Stimulated activated naive B cell treated with anti-CD40 and anti-IgM and Interleukin-4, amounts not matched to agents 10 μg/mL and 1 μg/mL and 100 μg/mL, for 72 hours (primary cell): ENCODE results near the gene KLRF1.
"Not testable (repeated sequence)": the region's sequence is repeated elsewhere in the genome, so short reads cannot be mapped to it uniquely, and the experiment has no call there.

Experiments used
- ATAC-seq, 2 donors: fragments of 150-1000 bp; cut with Tn5 transposase; replicated peaks; 2 replicates each; pipeline ENCODE4 v1.10.0; 2021; ENCODE audit warnings: moderate library complexity in 1 of 2
- DNase-seq: peaks from one replicate; pipeline ENCODE4 v3.0.0; 2021
- H3K27ac Mint-ChIP-seq: one replicate; pipeline ENCODE4 v1.8.0; 2022; ENCODE audit warnings: mild to moderate bottlenecking, mixed read lengths
- H3K27me3 Mint-ChIP-seq, 2 donors: one replicate each; pipeline ENCODE4 v1.8.0; 2022; ENCODE audit warnings: mixed read lengths in 2 of 2
- H3K36me3 Mint-ChIP-seq, 2 donors: one replicate each; pipeline ENCODE4 v1.8.0; 2022; ENCODE audit warnings: mixed read lengths in 2 of 2, mild to moderate bottlenecking in 1 of 2
- H3K4me1 Mint-ChIP-seq, 2 donors: one replicate each; pipeline ENCODE4 v1.8.0; 2022; ENCODE audit warnings: mixed read lengths in 2 of 2, mild to moderate bottlenecking in 1 of 2
- H3K4me3 Mint-ChIP-seq, 2 donors: one replicate each; pipeline ENCODE4 v1.8.0; 2022; ENCODE audit warnings: mild to moderate bottlenecking in 2 of 2, mixed read lengths in 2 of 2, moderate library complexity in 1 of 2
- H3K9me3 Mint-ChIP-seq, 2 donors: one replicate each; pipeline ENCODE4 v1.8.0; 2022; ENCODE audit warnings: mixed read lengths in 2 of 2, mild to moderate bottlenecking in 1 of 2

Gene KLRF1

GRCh38 chr12:9869307-9870161 is 42.3 kb downstream of the KLRF1 start, which contains the start of gene CLEC2B:
Gene CLEC2B (minus strand): TSS chr12:9869354.
- Mint-ChIP-seq H3K9me3 (no peaks in the 10 kb centered on the region), H3K4me3 (peak within 1 kb of the TSS; percentile 94), H3K27me3 (no peaks in the 10 kb centered on the region), H3K4me1 (peaks cover 20 to 51% of the 10 kb centered on the region in 2 donors), H3K36me3 (peaks cover 0 to 4% of the 10 kb centered on the region in 2 donors), H3K27ac (peak within 1 kb of the TSS; percentile 99)
- ATAC-seq = peak; percentile 61 to 67
- no peak for DNase-seq

- H3K27ac Mint-ChIP-seq = peak overlapping the region; percentile 99
- H3K27me3 Mint-ChIP-seq = no peaks in the 10 kb centered on the region
- H3K9me3 Mint-ChIP-seq = peaks cover 0 to 1% of the 10 kb centered on the region in 2 donors
- H3K4me1 Mint-ChIP-seq = peaks cover 18 to 42% of the 10 kb centered on the region in 2 donors
- no peak for ATAC-seq
- peak overlapping the region; percentile 94 for H3K4me3 Mint-ChIP-seq
- H3K36me3 Mint-ChIP-seq = peaks cover 0 to 4% of the 10 kb centered on the region in 2 donors
- no peak for DNase-seq
Measured at GRCh38 chr12:9870286-9870866, 43.1 kb downstream of the KLRF1 start.

DNA sequence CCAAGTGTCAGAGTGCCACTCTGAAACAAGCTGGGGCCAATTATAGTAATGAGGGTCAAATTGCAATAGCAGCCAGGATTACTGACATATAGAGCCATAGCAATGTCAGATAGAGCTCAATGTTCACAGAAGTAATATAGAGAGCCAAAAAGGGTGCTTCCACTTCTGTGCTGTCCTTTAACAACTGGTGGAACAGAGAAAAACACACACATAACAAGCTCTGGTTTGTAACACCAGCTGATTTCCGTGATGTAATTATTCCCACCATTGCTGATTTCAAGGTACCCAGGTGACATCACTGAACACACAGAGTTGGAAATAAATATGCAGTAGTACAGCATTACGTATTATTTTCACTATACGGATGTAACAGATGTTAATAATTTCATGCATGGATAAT is 44.9 kb downstream of the KLRF1 start:
- peaks cover 15 to 27% of the 10 kb centered on the region in 2 donors for H3K4me1 Mint-ChIP-seq
- DNase-seq (no peak), ATAC-seq (peak; percentile 76 to 80)
- H3K36me3 Mint-ChIP-seq = no peaks in the 10 kb centered on the region
- no peak overlapping the region for H3K4me3 Mint-ChIP-seq
- no peaks in the 10 kb centered on the region for H3K27me3 Mint-ChIP-seq
- H3K27ac Mint-ChIP-seq = no peak overlapping the region
- peaks cover 0 to 1% of the 10 kb centered on the region in 2 donors for H3K9me3 Mint-ChIP-seq

GRCh38 chr12:9872742-9873141 is 45.5 kb downstream of the KLRF1 start:
- DNase-seq (no peak), ATAC-seq (no peak)
- H3K27me3 Mint-ChIP-seq = no peaks in the 10 kb centered on the region
- H3K27ac Mint-ChIP-seq = peak overlapping the region; percentile 27
- H3K36me3 Mint-ChIP-seq = no peaks in the 10 kb centered on the region
- H3K9me3 Mint-ChIP-seq = peaks cover 0 to 1% of the 10 kb centered on the region in 2 donors
- peaks cover 15 to 27% of the 10 kb centered on the region in 2 donors for H3K4me1 Mint-ChIP-seq
- H3K4me3 Mint-ChIP-seq = no peak overlapping the region

DNA sequence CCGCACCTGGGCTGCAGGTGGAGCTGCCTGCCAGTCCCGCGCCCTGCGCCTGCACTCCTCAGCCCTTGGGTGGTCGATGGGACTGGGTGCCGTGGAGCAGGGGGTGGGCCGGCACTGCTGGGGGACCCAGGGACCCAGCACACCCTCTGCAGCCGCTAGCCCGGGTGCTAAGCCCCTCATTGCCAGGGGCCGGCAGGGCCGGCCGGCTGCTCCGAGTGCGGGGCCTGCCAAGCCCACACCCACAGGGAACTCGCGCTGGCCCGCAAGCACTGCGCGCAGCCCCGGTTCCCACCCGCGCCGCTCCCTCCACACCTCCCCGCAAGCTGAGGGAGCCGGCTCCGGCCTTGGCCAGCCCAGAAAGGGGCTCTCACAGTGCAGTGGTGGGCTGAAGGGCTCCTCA is 48.8 kb downstream of the KLRF1 start:
- not testable (repeated sequence) for DNase-seq, H3K9me3 Mint-ChIP-seq, ATAC-seq, H3K27ac Mint-ChIP-seq, H3K36me3 Mint-ChIP-seq, H3K27me3 Mint-ChIP-seq, H3K4me3 Mint-ChIP-seq
- peaks cover 12 to 24% of the 10 kb centered on the region in 2 donors for H3K4me1 Mint-ChIP-seq

- Mint-ChIP-seq H3K36me3 (no peaks in the 10 kb centered on the region), H3K4me3 (no peak overlapping the region), H3K27ac (no peak overlapping the region), H3K9me3 (no peaks in the 10 kb centered on the region), H3K4me1 (peaks cover 2 to 5% of the 10 kb centered on the region in 2 donors), H3K27me3 (no peaks in the 10 kb centered on the region)
- ATAC-seq (no peak), DNase-seq (no peak)
Measured at GRCh38 chr12:9880532-9881078, 53.3 kb downstream of the KLRF1 start.

GRCh38 chr12:9881246-9881645 is 54.0 kb downstream of the KLRF1 start, which contains the start of gene KLRF2:
Gene KLRF2 (plus strand): TSS chr12:9881489. CDS start chr12:9881596, 107 bp downstream.
- DNase-seq = no peak
- Mint-ChIP-seq H3K27me3 (no peaks in the 10 kb centered on the region), H3K4me3 (no peak within 1 kb of the TSS), H3K4me1 (peaks cover 2 to 5% of the 10 kb centered on the region in 2 donors), H3K36me3 (no peaks in the 10 kb centered on the region), H3K27ac (no peak within 1 kb of the TSS), H3K9me3 (no peaks in the 10 kb centered on the region)
- ATAC-seq = no peak

GRCh38 chr12:9881988-9882387 is 54.7 kb downstream of the KLRF1 start:
- Mint-ChIP-seq H3K36me3 (no peaks in the 10 kb centered on the region), H3K4me1 (peaks cover 2 to 5% of the 10 kb centered on the region in 2 donors), H3K9me3 (no peaks in the 10 kb centered on the region), H3K27ac (no peak overlapping the region), H3K4me3 (no peak overlapping the region), H3K27me3 (no peaks in the 10 kb centered on the region)
- no peak for DNase-seq
- no peak for ATAC-seq

DNA sequence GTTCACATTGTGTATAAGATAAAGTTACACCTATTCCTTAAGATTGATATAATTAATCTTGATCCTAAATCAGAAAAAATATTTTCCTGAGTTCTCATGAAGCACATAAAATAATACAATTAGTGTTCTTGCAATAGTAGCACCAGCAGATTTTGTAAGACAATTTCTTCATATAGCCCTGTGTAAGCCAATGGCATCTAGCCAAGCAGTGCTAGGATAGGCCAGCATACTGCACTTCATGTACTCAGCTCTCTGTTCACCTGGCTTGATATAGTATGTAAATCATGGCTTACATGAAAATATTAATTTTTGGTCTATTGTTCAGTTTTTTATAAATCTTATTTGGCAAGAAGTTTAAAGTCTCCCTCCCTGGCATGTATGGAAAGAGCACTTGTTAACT is 55.9 kb downstream of the KLRF1 start:
- H3K27me3 Mint-ChIP-seq = no peaks in the 10 kb centered on the region
- H3K4me3 Mint-ChIP-seq = no peak overlapping the region
- no peaks in the 10 kb centered on the region for H3K36me3 Mint-ChIP-seq
- no peak for ATAC-seq
- no peak for DNase-seq
- H3K27ac Mint-ChIP-seq = no peak overlapping the region
- H3K4me1 Mint-ChIP-seq = peaks cover 2 to 5% of the 10 kb centered on the region in 2 donors
- H3K9me3 Mint-ChIP-seq = no peaks in the 10 kb centered on the region

- H3K4me3 Mint-ChIP-seq = no peak overlapping the region
- DNase-seq (no peak), ATAC-seq (no peak)
- no peak overlapping the region for H3K27ac Mint-ChIP-seq
- no peaks in the 10 kb centered on the region for H3K9me3 Mint-ChIP-seq
- H3K27me3 Mint-ChIP-seq = no peaks in the 10 kb centered on the region
- no peaks in the 10 kb centered on the region for H3K36me3 Mint-ChIP-seq
- no peaks in the 10 kb centered on the region for H3K4me1 Mint-ChIP-seq
Measured at GRCh38 chr12:9888665-9889273, 61.5 kb downstream of the KLRF1 start.
